OCI-LY3 (cell line): ENCODE results near the gene MAP1B.

Experiments used
- CTCF ChIP-seq: fragments of 200-600, 300-600 bp; sonication (generic); IDR thresholded peaks from 2 replicates; pipeline ENCODE4 v1.5.1; 2014; ENCODE audit warnings: antibody characterized with exemption, low read length, low read depth
- EZH2phosphoT487 ChIP-seq: fragments of 200-600 bp; shearing (Covaris generic); IDR thresholded peaks from 2 replicates; pipeline ENCODE4 v1.6.1; 2018; ENCODE audit warnings: antibody characterized with exemption, mixed run types, low read depth

GRCh38 chr5:72109062-72109411 lies 1.8 kb downstream of the MAP1B start:
- TF ChIP-seq CTCF (no peak), EZH2phosphoT487 (no peak)
